T-helper 2 cell (primary cell): ENCODE data around the gene CXADR.
A peak's percentile ranks its signal among the peaks of the same experiment; 100 is the strongest.
"Not testable (repeated sequence)": the region's sequence is repeated elsewhere in the genome, so short reads cannot be mapped to it uniquely, and the experiment has no call there.

ENCODE experiments used
- DNase-seq, 5 experiments: peaks; one replicate each; pipeline versions ENCODE4 v3.0.0 to v3.0.0-alpha.2; 2012 to 2022
- total RNA-seq, 2 donors: gene quantifications; one replicate each; lab custom pipeline; 2026; lab: John Stamatoyannopoulos, UW

Gene CXADR
- total RNA-seq = 2.9 to 5.3 reads per million in 2 donors

- DNase-seq = peak; percentile 43 to 86 (median 67)
Measured at GRCh38 chr21:17512253-17513213, at the start of gene CXADR. TSS of gene CXADR (plus strand) at chr21:17513043. CDS start at chr21:17513130, 87 bp downstream.

- DNase-seq = no peak
Measured at GRCh38 chr21:17466166-17466565, 46.7 kb upstream of the CXADR start.

- DNase-seq = no peak
Measured at GRCh38 chr21:17467392-17467791, 45.5 kb upstream of the CXADR start.

- no peak for DNase-seq
Measured at GRCh38 chr21:17467829-17468228, 45.0 kb upstream of the CXADR start.

GRCh38 chr21:17468698-17469097, 44.1 kb upstream of the CXADR start:
- DNase-seq = no peak

- DNase-seq = no peak
Measured at GRCh38 chr21:17469727-17470126, 43.1 kb upstream of the CXADR start.

- DNase-seq = no peak
Measured at GRCh38 chr21:17472182-17472581, 40.7 kb upstream of the CXADR start.

- no peak for DNase-seq
Measured at GRCh38 chr21:17472592-17473271, 40.1 kb upstream of the CXADR start.

- no peak for DNase-seq
Measured at GRCh38 chr21:17476006-17476405, 36.8 kb upstream of the CXADR start.

- DNase-seq = not testable (repeated sequence)
Measured at GRCh38 chr21:17478156-17478555, 34.7 kb upstream of the CXADR start.

- DNase-seq = no peak
Measured at GRCh38 chr21:17479606-17480005, 33.2 kb upstream of the CXADR start.

- DNase-seq = no peak
Measured at GRCh38 chr21:17482928-17483327, 29.9 kb upstream of the CXADR start.

- DNase-seq = peak in 1 of 5 experiments; percentile 76
Measured at GRCh38 chr21:17488620-17489019, 24.2 kb upstream of the CXADR start.

- DNase-seq = peak in 1 of 5 experiments; percentile 18
Measured at GRCh38 chr21:17489565-17489964, 23.3 kb upstream of the CXADR start.

GRCh38 chr21:17491716-17492414, 21.0 kb upstream of the CXADR start:
- DNase-seq = peak in 1 of 5 experiments; percentile 68

- DNase-seq = no peak
Measured at GRCh38 chr21:17492415-17493168, 20.3 kb upstream of the CXADR start.

- DNase-seq = no peak
Measured at GRCh38 chr21:17494051-17494450, 18.8 kb upstream of the CXADR start.

GRCh38 chr21:17495680-17496079, 17.2 kb upstream of the CXADR start:
- DNase-seq = no peak

- DNase-seq = no peak
Measured at GRCh38 chr21:17497316-17497715, 15.5 kb upstream of the CXADR start.

- no peak for DNase-seq
Measured at GRCh38 chr21:17498586-17498985, 14.3 kb upstream of the CXADR start.

GRCh38 chr21:17501107-17502006, 11.5 kb upstream of the CXADR start:
- DNase-seq = no peak
